BJ (cell line): ENCODE results near the gene GPATCH1. TPM values are rescaled to one million over a fixed set of nuclear protein-coding genes. Genes with fewer than 3 reads are reported as not detected.
A peak's percentile ranks its signal among the peaks of the same experiment; 100 is the strongest.

ENCODE experiments used
- CTCF ChIA-PET: fragments of 350-600 bp; formaldehyde crosslinking; extraction: SDS; loops from one replicate; lab custom pipeline; 2021; ENCODE audit warnings: antibody characterized with exemption, inconsistent platforms; lab: Yijun Ruan, JAX
- POLR2A ChIA-PET: fragments of 300-600 bp; sonication (Branson Sonifier 250); formaldehyde crosslinking; extraction: SDS; loops from one replicate; lab custom pipeline; 2021; ENCODE audit warnings: antibody characterized with exemption; lab: Charles Lee
- DNase-seq: peaks from one replicate; pipeline ENCODE4 v3.0.0-alpha.2; 2011; ENCODE audit warnings: low read depth
- H3K27me3 ChIP-seq: 2 replicates; pipeline ENCODE4 v1.6.0; 2011; ENCODE audit warnings: low read length; ENCODE audit not compliant: control insufficient read depth, insufficient read depth
- H3K36me3 ChIP-seq: 2 replicates; pipeline ENCODE4 v1.5.1; 2011; ENCODE audit warnings: low read length; ENCODE audit not compliant: control insufficient read depth, insufficient read depth
- H3K4me3 ChIP-seq: 2 replicates; pipeline ENCODE4 v1.5.1; 2011; ENCODE audit warnings: low read depth, mild to moderate bottlenecking, control low read depth, low read length
- CTCF ChIP-seq: IDR thresholded peaks from 2 replicates; pipeline ENCODE4 v1.5.1; 2011; ENCODE audit warnings: low read depth, mild to moderate bottlenecking, control low read depth, inconsistent platforms, low read length, moderate library complexity; ENCODE audit not compliant: insufficient read depth
- polyA plus RNA-seq: library from polyadenylated mRNA; depleted of rRNA; stranded (reverse); fragments of >200 nt; gene quantifications from 2 replicates; pipeline ENCODE4 v1.2.3, GENCODE V29; 2011

The GPATCH1 gene
- polyA plus RNA-seq, 1 experiment = 8.7 TPM

GRCh38 chr19:33174186-33174585, 93.2 kb downstream of the GPATCH1 start:
- Histone ChIP-seq H3K36me3 (no peaks in the 10 kb centered on the region), H3K4me3 (no peak overlapping the region), H3K27me3 (no peaks in the 10 kb centered on the region)
- POLR2A ChIA-PET = no interaction called here
- CTCF ChIA-PET = interaction anchor here (0.7 to 2.4 kb wide), 5 partner anchors 10 to 62 kb away, joined by 3 to 13 read pairs (median 3); no protein-coding TSS in a partner anchor
- no peak for DNase-seq
- no peak for TF ChIP-seq CTCF

GRCh38 chr19:33175156-33175782, 94.3 kb downstream of the GPATCH1 start:
- CTCF ChIA-PET = interaction anchor here (2.2 to 3.1 kb wide), 4 partner anchors 9 to 31 kb away, joined by 9 to 23 read pairs (median 12); no protein-coding TSS in a partner anchor
- Histone ChIP-seq H3K4me3 (no peak overlapping the region), H3K36me3 (no peaks in the 10 kb centered on the region), H3K27me3 (no peaks in the 10 kb centered on the region)
- DNase-seq = no peak
- no peak for TF ChIP-seq CTCF
- POLR2A ChIA-PET = no interaction called here

- H3K27me3 ChIP-seq = no peaks in the 10 kb centered on the region
- H3K36me3 ChIP-seq = no peaks in the 10 kb centered on the region
- CTCF ChIA-PET = interaction anchor here (1.0 to 3.4 kb wide), 14 partner anchors 8 to 231 kb away, joined by 3 to 35 read pairs (median 5); no protein-coding TSS in a partner anchor
- POLR2A ChIA-PET = interaction anchor here (0.6 kb wide), 1 partner anchor 1309 kb away, joined by 5 read pairs; no protein-coding TSS in a partner anchor
- peak overlapping the region; percentile 86 for H3K4me3 ChIP-seq
- DNase-seq = no peak
- TF ChIP-seq CTCF = no peak; the same call in 1 of the 2 replicates
These were observed 95.1 kb downstream of the GPATCH1 start for GRCh38 chr19:33175886-33176669.

- ChIA-PET CTCF (interaction anchor here (0.8 to 3.4 kb wide), 18 partner anchors 7 to 230 kb away, joined by 3 to 35 read pairs (median 4); no protein-coding TSS in a partner anchor), POLR2A (interaction anchor here (0.6 kb wide), 1 partner anchor 1308 kb away, joined by 5 read pairs; no protein-coding TSS in a partner anchor)
- TF ChIP-seq CTCF = 0 out of 2 replicates have a peak, but pooled peaks have one; percentile 21
- Histone ChIP-seq H3K4me3 (peak overlapping the region; percentile 86), H3K27me3 (no peaks in the 10 kb centered on the region), H3K36me3 (no peaks in the 10 kb centered on the region)
- peak; percentile 93 for DNase-seq
These were observed 95.9 kb downstream of the GPATCH1 start for GRCh38 chr19:33176670-33177416.
